Hematopoietic multipotent progenitor cell (in vitro differentiated cells): ENCODE measurements around the gene GLI3. TPM values are rescaled to one million over a fixed set of nuclear protein-coding genes. Genes with fewer than 3 reads are reported as not detected.

Experiments used
- DNase-seq, 3 donors: peaks; one replicate each; pipeline ENCODE4 v3.0.0-alpha.2; 2011 to 2015; ENCODE audit warnings: low read depth in 2 of 3, low spot score in 2 of 3
- total RNA-seq: library from RNA; depleted of rRNA; stranded (reverse); fragments of >200 nt; gene quantifications from one replicate; pipeline ENCODE4 v1.2.3, GENCODE V29; 2012

GLI3 gene
- total RNA-seq, 1 donor: 0.27 TPM

- no peak for DNase-seq
Observed at GRCh38 chr7:42090056-42090455, 147.0 kb downstream of the GLI3 start.

- DNase-seq: no peak
Observed at GRCh38 chr7:42087616-42088015, 149.4 kb downstream of the GLI3 start.

GRCh38 chr7:42085531-42085930 lies 151.5 kb downstream of the GLI3 start:
- DNase-seq: no peak

GRCh38 chr7:42084263-42084662 lies 152.7 kb downstream of the GLI3 start:
- no peak for DNase-seq

- DNase-seq: no peak
Observed at GRCh38 chr7:42083284-42083683, 153.7 kb downstream of the GLI3 start.

- DNase-seq: no peak
Observed at GRCh38 chr7:42082144-42082543, 154.9 kb downstream of the GLI3 start.

GRCh38 chr7:42081671-42082070 lies 155.3 kb downstream of the GLI3 start:
- DNase-seq: no peak

- peak in 2 of 3 donors; percentile 72 to 89 for DNase-seq
Observed at GRCh38 chr7:42080841-42081586, 156.0 kb downstream of the GLI3 start.

- DNase-seq: no peak
Observed at GRCh38 chr7:42077271-42078135, 159.5 kb downstream of the GLI3 start.

- DNase-seq: no peak
Observed at GRCh38 chr7:42076870-42077269, 160.1 kb downstream of the GLI3 start.

GRCh38 chr7:42075418-42075817 lies 161.6 kb downstream of the GLI3 start:
- DNase-seq: no peak

GRCh38 chr7:42074076-42074475 lies 162.9 kb downstream of the GLI3 start:
- DNase-seq: no peak

GRCh38 chr7:42071372-42072261 lies 165.4 kb downstream of the GLI3 start:
- DNase-seq: no peak

- DNase-seq: no peak
Observed at GRCh38 chr7:42070068-42070467, 166.9 kb downstream of the GLI3 start.

GRCh38 chr7:42069590-42069989 lies 167.4 kb downstream of the GLI3 start:
- no peak for DNase-seq

GRCh38 chr7:42068554-42069280 lies 168.3 kb downstream of the GLI3 start:
- no peak for DNase-seq

GRCh38 chr7:42065942-42066341 lies 171.1 kb downstream of the GLI3 start:
- no peak for DNase-seq

GRCh38 chr7:42065015-42065414 lies 172.0 kb downstream of the GLI3 start:
- DNase-seq: no peak

GRCh38 chr7:42064534-42064933 lies 172.5 kb downstream of the GLI3 start:
- no peak for DNase-seq

GRCh38 chr7:42059275-42059674 lies 177.7 kb downstream of the GLI3 start:
- no peak for DNase-seq
